ENCODE results near the gene CASZ1.

- TF ChIP-seq CTCF (IDR thresholded peaks at IDR 0.05; ENCODE audit: insufficient read depth, low read depth, low read length) (no peak), EZH2 (IDR thresholded peaks at IDR 0.05; ENCODE audit: insufficient read depth, low read length) (no peak)
Observed at GRCh38 chr1:10644307-10645128, 151.9 kb downstream of the CASZ1 start.
